ENCODE results near the gene CCDC27.

The CCDC27 gene

DNA sequence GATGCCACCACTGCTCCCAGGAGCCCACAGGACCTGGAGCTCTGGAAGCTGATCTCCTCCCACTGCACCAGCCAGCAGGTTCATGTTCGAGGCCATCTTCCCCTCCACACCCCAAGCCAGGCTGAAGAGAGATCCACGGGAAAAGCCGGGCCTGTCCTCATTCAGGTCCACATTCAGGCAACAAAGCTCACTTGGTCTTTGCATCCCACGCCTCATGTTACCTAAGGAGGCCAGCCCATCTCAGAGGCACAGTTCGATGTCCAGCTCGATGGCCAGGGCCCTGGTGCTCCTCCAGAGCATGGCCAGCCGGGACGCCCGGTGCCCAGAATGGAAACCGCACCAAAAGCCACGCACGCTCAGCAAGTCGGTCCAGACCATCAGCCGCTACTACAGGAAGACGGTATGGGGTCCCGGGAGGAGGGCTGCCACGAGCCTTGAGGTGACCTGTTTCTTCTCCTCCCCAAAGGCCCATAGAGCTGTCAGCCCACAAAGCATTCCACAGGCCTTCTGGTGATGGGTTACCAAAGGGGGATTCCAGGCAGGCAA, at the start of gene CCDC27:
CCDC27 (plus strand) TSS at position 51 of the 546 bp plus-strand sequence; CDS start at position 83, 32 bp downstream.
- DNase-seq (ENCODE audit: low read depth) = no peak

DNA sequence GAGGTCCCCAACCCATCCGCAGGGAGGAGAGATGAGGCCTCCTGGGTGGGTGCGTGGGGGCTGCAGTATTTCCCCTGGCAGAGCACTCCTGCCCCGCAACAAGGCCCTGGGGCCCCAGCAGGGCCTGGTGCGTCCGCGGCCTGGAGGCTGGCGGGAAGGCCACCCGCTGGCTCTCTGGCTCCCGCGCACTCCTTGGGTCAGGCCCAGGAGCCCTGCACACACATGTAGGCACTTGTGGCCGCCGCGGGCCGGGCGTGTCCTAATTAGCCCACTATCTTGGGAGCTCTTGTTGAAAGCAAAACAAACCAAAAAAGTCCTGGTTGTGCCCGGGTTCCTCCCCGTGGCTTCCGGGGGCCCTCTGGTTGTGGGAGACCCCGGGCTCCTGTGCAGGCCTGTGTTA, 49.7 kb upstream of the CCDC27 start:
- no peak for DNase-seq (ENCODE audit: low read depth)

DNA sequence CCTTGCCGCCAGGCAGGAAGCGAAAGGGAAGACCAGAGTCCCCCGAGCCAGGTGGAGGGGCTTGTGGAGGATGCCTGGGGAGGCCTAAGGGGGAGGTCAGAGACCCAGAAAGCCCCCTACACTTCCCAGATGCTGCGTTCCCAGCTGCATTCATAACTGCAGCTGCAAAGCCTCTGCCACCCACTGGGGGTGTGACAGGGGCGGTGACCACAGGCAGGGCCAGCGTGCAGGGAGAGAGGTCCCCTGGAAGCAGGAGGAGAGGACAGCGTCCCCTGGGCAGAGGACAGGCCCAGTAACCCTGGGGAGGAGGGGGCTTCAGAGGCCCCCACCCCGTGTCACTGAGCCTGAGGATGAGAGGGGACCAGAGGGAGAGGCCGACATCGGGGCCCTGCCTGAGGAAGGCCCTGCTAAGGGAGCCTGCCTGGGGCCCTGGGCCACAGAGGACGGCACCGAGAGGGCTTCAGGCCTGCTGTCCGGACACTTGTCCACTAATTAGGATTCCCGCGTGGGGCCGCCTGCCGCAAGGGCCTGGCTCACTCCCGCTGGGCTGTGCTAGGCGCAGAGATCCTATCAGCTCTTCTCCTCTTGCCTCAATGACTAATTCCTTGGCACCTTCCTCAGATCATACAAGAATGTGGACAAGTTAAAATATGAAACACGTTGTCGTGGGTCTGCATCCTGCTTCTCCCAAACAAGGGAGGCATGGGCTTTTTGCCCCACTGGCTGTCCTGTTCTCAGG, 49.1 kb upstream of the CCDC27 start:
- no peak for DNase-seq (ENCODE audit: low read depth)

DNA sequence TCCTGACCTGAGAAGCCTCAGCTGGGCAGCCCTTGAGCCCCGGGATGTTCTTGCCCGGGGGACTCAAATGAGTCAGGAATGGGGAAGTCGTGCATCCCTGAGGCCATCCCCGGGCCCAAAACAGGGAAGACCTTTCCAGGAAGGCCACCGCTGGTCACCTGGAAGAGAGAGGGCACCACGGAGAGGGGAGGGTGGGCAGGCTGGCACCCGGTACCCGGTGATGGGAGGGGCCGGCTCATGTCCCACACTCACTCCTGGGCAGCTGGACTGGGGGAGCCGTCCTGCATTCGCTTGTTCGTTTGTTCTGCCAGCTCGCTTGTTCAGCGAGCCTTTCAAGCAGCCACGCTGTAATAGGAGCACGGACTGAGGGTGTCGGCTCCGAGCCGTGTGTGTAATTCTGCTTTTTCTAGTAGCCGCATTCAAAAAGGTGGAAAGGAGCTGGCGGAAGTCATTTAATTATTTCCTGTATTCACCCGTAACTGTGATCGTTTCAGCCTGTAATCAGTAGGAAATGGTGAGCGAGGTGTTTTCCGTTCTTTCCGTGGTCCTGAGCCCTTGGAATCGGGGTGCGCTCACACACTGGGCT, 48.4 kb upstream of the CCDC27 start:
- no peak for DNase-seq (ENCODE audit: low read depth)

DNA sequence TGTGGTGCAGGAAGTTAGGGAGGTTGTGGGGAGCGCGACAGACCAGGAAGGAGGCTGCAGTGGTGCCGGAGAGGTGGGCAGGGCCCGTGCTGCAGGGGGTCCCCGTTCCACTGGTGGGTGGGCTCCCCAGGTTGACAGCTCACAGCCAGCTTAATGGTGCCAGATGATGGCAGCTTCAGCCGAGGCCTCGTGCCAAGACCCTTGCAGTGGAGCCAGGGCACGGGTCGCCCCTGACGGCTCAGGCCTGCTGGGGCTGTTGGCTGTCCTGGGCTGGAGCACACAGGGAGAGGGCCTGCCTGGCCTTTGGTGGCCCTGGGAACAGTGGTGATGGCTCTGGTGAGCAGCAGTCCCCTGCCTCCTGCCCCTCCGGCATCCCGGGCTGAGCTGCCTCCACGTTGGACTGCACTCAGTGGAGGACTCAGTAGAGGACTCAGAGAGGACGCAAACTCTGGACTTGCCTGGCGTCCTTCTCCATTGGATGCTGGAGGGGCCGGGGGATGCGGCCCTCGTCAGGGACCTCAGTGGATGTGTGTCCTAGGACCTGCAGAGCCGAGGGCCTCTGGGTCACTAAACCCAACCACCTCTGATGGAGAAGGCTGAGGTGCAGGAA, 46.8 kb upstream of the CCDC27 start:
- DNase-seq (ENCODE audit: low read depth) = no peak

DNA sequence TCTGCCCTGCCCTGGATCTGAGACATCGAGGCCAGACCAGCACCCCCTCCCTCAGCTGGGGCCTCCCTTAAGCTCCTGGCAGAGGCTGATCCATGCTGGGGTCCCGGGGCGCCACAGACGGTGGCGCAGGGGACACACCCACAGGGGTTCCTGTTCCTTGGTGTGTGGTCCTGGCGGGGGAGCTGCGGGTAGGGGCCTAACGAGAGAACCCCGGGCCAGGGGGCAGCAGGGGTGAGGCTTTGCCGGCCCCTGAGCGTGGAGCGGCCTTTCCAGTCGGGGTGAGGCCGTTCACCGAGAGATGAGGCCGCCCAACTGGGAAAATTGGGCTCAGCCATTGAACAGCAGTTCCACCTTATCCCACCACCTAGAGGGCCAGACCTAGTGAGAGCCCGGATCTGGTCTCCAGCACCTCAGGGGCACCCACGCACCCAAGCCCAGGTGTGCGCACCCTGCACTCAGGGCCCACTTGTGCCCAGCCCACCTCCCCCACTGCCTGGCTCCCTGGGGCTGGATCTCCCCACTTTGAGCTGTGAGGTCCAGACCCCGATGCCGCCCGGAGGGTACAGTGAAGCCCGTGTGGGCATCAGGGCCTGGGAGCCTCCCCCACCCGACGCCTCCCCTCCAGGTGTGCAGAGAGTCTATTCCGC, 45.5 kb upstream of the CCDC27 start:
- DNase-seq (ENCODE audit: low read depth) = no peak

DNA sequence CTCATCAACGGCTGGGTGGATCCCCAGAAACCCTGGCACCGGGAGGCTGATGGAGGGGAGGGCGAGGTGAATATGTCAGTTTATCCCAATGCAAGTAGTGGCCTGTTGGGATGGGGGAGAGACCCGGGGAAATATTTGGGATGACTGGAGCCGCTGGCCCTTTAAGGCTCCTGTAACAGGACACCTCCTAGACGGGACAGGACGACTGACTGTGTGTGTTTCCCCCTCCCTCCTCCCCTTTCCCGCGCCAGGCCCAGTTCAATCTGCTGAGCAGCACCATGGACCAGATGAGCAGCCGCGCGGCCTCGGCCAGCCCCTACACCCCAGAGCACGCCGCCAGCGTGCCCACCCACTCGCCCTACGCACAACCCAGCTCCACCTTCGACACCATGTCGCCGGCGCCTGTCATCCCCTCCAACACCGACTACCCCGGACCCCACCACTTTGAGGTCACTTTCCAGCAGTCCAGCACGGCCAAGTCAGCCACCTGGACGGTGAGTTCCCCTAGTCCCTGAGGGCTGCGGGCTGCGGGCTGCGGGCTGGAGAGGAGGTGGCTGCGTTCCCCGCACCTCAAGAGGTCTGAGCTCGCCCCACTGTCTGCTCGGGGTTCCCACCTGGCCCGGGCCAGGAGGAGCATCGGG, 44.8 kb upstream of the CCDC27 start:
- no peak for DNase-seq (ENCODE audit: low read depth)

DNA sequence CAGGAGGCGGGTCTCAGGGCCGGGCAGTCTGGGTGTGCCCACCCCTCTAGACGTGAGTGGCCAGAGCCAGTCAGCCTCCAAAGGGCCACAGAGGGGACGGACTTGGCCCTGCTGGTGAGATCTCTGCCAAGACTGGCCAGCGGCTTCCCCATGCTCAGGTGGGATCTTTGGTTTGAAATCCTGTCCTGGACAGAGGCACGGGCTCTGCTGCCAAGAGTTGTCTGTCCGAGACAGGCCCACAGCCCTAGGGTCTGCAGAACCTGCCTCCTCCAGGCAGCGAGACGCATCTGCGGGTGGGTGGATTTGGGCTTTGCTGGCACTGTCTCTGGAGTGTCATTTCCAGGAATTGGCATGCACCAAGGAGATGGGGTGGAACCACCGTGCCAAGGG, 44.3 kb upstream of the CCDC27 start:
- DNase-seq (ENCODE audit: low read depth) = no peak

DNA sequence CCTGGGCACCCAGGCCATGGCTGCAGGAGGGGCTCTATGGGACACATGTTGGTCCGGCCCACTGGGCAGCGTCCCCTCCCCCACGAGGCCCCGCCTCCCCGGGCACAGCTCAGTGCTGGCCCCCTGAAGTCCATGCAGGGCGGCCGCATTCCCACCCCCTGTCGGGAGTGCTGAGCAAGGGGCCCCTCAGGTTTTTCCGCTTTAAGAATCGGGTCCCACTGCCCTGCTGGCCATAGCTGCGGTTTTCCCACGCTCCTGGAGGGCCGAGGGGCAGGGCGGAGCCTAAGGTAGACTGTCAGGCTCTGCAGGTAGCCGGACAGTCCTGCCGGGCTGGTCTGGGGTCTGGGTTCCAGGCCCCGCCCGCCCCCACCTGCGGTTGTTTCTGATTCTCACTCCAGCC, 43.5 kb upstream of the CCDC27 start:
- no peak for DNase-seq (ENCODE audit: low read depth)

DNA sequence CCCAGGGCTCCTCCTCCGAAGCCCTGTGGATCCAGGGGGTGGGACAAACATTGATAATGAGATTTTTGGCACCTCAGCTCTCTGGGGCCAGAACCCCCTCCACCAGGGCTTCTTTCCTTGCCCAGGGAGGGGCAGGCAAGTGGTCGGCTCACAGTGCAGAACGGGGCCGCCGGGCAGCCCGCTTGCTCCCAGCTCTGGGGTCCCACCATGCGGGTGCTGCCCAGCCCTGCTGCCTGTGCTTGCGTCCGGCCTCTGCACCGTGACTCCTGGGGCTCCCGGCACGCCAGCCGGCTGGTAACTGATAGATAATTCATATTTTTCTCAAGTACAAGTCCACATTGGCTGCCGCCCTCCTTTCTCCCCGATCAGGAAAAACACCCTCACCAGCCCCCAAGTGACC, 42.0 kb upstream of the CCDC27 start:
- no peak for DNase-seq (ENCODE audit: low read depth)

DNA sequence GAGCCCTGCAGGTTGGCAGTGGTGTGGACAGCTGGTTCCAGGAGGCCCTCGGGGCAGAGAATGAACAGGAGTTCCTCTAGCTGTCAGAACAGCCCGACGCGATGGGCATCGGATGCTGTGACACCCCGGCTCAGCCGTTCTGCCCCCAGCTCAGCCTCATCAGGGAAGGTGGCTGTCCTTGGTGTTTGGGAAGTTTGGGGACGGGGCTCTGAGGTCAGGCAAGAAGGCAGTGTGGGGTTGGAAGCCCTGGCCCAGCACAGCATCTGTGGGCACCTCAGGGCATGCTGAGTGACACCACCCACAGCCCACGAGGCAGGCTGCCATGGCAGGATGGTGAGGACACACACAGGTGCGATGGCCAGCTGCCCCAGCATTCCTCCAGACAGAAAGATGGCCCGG, 40.9 kb upstream of the CCDC27 start:
- DNase-seq (ENCODE audit: low read depth) = no peak

DNA sequence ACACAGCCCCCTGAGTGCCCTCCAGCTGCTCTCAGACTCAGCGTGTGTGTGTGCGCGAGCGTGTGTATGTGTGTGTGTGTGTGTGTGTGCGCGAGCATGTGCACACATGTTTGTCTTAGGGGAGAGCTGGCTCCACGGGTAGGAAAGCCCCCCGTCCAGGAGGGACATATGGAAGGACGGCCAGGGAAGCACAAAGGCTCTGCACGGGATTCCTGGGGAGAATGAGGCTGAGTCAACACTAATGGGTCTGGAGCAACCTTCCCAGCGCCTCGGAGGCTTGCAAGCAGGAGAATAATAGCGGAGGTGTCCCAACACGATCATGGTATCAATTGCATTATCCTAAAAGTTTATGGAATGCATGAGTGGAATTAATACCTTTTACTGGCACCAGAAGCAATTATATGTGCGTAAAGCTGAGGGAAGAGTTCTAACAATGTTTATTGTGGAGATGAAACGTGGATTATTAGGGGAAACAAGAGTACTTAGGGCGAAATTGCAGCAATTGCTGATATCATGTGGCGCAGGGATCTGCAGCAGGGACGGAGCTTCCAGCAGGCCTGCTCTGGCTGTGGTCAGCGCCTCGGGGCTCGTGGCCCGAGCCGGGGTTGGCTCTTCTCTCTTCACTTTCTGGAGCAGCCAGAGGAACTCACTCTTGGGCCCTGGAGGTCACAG, 40.3 kb upstream of the CCDC27 start:
- DNase-seq (ENCODE audit: low read depth) = no peak

DNA sequence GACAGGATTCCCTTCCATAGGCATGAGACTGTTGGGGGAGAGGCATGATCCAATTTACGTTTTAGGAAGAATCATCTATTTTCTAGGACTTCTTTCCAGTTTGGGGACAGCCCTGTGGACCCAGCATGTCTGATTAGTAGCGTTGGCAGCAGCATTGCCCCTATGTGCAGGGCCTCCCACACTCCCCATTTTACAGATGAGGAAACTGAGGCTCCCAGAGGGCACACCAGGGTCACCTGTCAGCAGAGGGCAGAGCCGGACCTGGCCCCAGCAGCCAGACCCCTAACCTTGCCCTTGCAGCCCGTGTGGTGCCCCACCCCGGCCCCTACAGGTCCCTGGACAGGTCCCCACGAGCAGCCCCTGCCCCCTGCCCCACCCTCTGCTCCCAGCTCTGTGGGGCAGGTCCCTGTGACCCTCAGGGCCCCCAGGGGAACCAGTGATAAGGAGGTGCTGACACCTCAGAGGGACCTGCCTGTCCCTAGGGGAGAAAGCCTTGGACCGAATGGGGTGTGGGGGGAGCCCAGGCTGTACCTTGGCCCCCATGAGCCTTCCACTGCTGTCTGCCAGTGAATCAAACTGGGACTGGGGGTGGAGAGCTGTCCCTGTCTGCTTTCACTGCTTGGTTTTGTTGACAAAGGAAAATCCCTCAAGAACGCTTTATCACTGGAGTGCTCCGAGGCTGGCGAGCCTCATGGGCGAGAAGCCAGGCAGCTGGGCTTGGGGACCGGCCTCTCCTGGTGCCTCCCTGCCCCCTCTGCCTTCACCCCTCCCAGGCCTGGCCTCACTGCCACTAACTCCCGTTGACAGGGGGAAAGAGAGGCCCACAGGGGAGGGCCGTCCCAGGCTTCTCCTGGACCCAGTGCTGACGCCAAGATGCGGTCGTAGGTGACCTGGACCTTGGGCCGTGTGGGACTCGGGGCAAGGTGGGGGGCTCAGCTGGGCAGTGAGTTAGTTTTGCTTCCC, 39.4 kb upstream of the CCDC27 start:
- no peak for DNase-seq (ENCODE audit: low read depth)

DNA sequence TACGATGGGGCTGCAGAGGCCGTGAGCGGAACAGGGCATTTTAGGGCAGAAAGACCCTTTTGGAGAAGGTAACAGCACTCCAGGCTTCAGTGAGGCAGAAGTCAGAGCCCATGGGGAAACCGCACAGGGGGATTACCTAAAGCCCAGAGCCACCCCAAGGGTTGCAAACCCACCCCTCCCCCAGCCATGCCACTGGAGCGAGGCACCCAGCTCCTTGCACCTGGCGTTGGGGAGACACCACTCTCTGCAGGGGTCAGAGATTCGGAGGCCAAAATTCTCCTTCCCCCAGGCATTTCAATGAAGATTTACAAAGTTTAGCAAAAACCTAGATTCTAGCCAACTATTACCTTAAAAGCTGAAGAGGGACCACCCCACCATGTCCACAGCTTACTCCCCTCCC, 38.4 kb upstream of the CCDC27 start:
- no peak for DNase-seq (ENCODE audit: low read depth)

DNA sequence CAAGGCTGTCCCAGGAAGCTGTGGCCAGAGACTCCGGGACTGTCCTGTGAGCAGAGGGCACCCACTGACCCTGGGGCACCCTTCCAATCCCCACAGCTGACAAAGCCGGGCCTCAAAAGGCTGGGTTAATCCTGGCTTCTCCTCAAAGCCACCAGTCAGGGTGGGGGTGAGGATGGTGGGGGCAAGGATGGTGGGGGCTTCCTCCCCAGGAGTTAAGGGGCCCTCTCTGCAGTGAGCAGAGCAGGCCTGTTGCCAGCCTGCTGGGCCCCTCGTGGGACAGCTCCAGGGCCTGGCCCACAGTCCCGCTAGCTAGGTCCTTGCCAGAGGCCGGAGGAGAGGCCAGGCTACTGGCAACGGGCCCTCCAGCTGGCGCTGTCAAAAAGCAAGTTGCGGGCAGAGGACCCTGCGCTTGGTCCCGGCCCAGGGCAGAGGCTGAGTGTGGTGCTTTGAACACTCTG, 37.9 kb upstream of the CCDC27 start:
- no peak for DNase-seq (ENCODE audit: low read depth)

DNA sequence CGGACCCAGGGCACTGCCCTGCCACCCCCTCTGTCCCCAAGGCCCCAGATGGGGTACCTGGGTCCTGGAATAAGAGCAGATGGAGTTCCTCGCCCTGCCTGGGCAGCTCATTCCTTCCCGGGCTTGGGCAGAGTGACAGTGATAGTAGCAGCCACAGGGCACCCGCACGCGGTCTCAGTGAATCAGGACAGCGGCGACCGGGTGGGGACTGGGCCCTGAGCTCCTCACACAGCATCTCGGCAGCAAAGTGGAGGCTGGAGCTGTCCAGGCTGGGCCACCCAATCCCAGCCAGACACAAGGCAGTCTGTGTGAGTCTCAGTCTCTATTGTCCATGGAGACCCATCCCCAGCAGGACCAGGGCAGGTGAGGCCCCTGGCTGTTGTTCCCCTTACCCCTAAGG, 37.4 kb upstream of the CCDC27 start:
- DNase-seq (ENCODE audit: low read depth) = no peak

DNA sequence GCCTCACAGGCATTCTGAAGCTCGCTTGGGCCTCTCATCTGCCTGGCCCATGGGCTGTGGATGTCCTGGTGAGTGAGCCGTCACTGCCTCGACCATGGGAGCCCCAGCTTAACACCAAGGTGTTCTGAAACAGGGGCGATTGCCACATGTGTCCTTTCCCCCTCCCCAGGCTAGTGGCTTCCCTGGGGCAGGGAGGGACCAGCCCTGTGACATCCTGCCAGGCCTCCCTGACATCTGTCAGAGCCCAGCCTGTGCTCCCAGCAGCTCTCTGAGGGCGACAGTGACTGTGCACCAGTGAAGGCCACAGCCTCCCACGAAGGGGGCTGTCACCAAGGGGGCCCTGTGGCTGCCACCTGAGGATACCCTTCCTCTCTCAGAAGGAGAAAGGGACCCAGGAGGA, 35.9 kb upstream of the CCDC27 start:
- DNase-seq (ENCODE audit: low read depth) = no peak

DNA sequence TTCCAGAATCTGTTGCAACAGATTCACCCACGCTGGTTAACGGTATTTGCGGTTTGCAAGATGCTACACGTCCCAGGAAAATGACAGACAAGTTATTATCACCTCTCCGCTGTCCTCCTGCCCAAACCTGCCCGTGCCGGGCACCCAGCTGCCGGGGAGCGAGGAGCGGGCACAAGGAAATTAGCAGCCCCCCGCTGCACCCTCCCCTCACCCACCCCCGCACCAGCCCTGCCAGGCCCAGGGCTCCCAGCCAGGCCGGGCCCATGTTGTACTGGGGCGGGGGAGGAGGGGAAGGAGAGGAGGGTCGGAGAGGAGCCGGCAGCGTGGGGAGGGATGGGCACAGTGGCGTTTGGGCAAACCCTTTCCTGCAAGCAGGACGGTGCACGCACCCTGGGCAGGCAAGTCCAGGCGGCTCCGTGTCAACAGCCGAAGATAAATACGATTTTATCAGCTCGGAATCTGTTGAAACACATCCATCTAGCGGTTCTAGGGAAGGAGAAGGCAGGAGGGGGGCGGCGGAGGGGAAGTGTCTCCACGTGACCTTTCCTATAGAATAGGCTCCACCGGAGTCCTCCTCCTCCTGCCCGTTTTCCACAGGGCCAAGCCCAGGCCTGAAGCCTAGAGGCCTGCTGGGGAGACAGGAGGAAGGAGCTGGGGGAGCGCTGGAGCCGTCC, 35.1 kb upstream of the CCDC27 start:
- no peak for DNase-seq (ENCODE audit: low read depth)

DNA sequence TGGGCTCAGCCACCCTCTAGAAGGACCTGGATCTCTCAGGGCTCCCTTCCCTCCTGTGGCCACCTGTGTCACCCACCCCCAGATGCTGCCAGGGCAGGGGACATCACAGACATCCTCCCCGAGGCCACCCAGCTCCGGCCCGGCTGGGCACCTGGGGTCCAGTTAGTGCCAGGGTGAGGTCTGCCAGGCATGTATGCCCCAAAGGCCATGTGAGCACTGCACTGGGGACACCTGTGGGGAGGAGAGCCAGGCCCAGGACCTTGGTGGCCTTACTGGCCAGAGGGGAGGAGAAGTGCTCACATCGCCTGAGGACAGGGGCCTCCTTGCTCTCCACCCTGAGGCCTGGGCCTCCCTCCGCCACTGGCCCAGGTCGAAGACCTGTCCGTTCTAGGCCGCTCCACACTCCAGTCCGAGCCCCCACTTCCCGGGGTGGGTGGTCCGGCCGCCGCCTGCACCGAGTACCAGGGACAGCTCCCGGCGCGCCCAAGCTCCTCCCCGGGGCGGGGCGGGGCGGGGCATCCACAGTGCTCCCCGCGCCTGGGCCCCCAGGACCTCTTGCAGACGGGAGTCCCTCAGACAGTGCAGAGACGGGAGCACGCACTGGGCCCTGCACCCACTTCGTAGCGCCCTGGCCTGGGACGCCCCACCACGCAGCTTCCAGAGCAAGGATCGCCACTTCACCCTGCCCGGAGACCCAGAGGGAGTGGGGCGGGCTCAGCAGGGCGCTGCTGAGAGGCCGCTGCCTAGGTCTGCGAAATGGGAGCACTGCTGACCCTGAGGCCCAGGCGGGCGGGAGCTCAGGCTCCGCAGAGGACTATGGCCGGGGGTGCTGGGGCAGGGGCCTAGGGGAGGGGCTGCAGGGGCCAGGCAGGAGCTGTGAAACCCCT, 34.3 kb upstream of the CCDC27 start:
- no peak for DNase-seq (ENCODE audit: low read depth)

Measured in activated gamma-delta T cell treated with anti-CD3 and anti-CD28 coated beads, Interleukin-2, amount 50 U/mL, for 16 hours (primary cell).